H9 (cell line): ENCODE measurements around the gene NBEA. TPM values are rescaled to one million over a fixed set of nuclear protein-coding genes. Genes with fewer than 3 reads are reported as not detected.

Experiments
- DNase-seq: peaks from one replicate; pipeline ENCODE4 v3.0.0-alpha.2; 2017
- H2AFZ ChIP-seq: one replicate; pipeline ENCODE4 v1.6.1; 2013; ENCODE audit warnings: mild to moderate bottlenecking, low read length, control low read depth, moderate library complexity
- H2AK5ac ChIP-seq: 2 replicates; pipeline ENCODE4 v1.6.1; 2013; ENCODE audit warnings: low read length, control low read depth, mixed read lengths; ENCODE audit not compliant: insufficient read length
- H2BK120ac ChIP-seq: one replicate; pipeline ENCODE4 v1.6.1; 2013; ENCODE audit warnings: low read depth, mild to moderate bottlenecking, low read length, control low read depth, inconsistent platforms; ENCODE audit not compliant: poor library complexity, severe bottlenecking
- H2BK12ac ChIP-seq: 2 replicates; pipeline ENCODE4 v1.6.1; 2013; ENCODE audit warnings: low read length, control low read depth, mixed read lengths, low read depth; ENCODE audit not compliant: insufficient read length
- H2BK15ac ChIP-seq: 2 replicates; pipeline ENCODE4 v1.6.1; 2013; ENCODE audit warnings: low read depth, low read length, control low read depth
- H2BK20ac ChIP-seq: one replicate; pipeline ENCODE4 v1.6.1; 2013; ENCODE audit warnings: low read depth, mild to moderate bottlenecking, low read length, control low read depth, inconsistent platforms; ENCODE audit not compliant: poor library complexity, severe bottlenecking
- H2BK5ac ChIP-seq: 2 replicates; pipeline ENCODE4 v1.6.1; 2013; ENCODE audit warnings: low read length, control low read depth, mixed read lengths; ENCODE audit not compliant: insufficient read length
- H3K14ac ChIP-seq: 2 replicates; pipeline ENCODE4 v1.6.1; 2013; ENCODE audit warnings: low read length, control low read depth; ENCODE audit not compliant: insufficient read depth
- H3K18ac ChIP-seq: 2 replicates; pipeline ENCODE4 v1.6.1; 2013; ENCODE audit warnings: low read depth, mild to moderate bottlenecking, mixed read lengths, low read length, control low read depth; ENCODE audit not compliant: insufficient read length
- H3K23ac ChIP-seq: 2 replicates; pipeline ENCODE4 v1.6.1; 2013; ENCODE audit warnings: low read length, control low read depth, mixed read lengths, low read depth; ENCODE audit not compliant: insufficient read length
- H3K23me2 ChIP-seq: 2 replicates; pipeline ENCODE4 v1.6.1; 2013; ENCODE audit warnings: low read depth, mild to moderate bottlenecking, mixed read lengths, low read length, control low read depth; ENCODE audit not compliant: insufficient read length, poor library complexity, severe bottlenecking
- H3K27ac ChIP-seq: 2 replicates; pipeline ENCODE4 v1.5.1; 2013; ENCODE audit warnings: low read length, control low read depth, mixed read lengths, low read depth; ENCODE audit not compliant: insufficient read length
- H3K27me3 ChIP-seq: 2 replicates; pipeline ENCODE4 v1.6.1; 2013; ENCODE audit warnings: low read length, control low read depth, inconsistent platforms; ENCODE audit not compliant: insufficient read depth
- H3K4ac ChIP-seq: 2 replicates; pipeline ENCODE4 v1.6.1; 2013; ENCODE audit warnings: low read depth, mild to moderate bottlenecking, control low read depth, inconsistent platforms, low read length, moderate library complexity
- H3K4me1 ChIP-seq: 2 replicates; pipeline ENCODE4 v1.6.1; 2013; ENCODE audit warnings: low read length, control low read depth, inconsistent platforms; ENCODE audit not compliant: insufficient read depth
- H3K4me2 ChIP-seq: 2 replicates; pipeline ENCODE4 v1.6.1; 2013; ENCODE audit warnings: low read length, control low read depth, mixed read lengths; ENCODE audit not compliant: insufficient read length, insufficient read depth
- H3K56ac ChIP-seq: 2 replicates; pipeline ENCODE4 v1.6.1; 2013; ENCODE audit warnings: low read depth, mild to moderate bottlenecking, mixed read lengths, low read length, control low read depth; ENCODE audit not compliant: insufficient read length
- H3K79me1 ChIP-seq: 2 replicates; pipeline ENCODE4 v1.6.1; 2013; ENCODE audit warnings: low read depth, mild to moderate bottlenecking, moderate library complexity, low read length, control low read depth, inconsistent platforms; ENCODE audit not compliant: insufficient read depth, poor library complexity, severe bottlenecking
- H3K79me2 ChIP-seq: 2 replicates; pipeline ENCODE4 v1.6.1; 2013; ENCODE audit warnings: low read length, control low read depth, inconsistent platforms; ENCODE audit not compliant: insufficient read depth
- H3K9ac ChIP-seq: 2 replicates; pipeline ENCODE4 v1.6.1; 2013; ENCODE audit warnings: low read length, control low read depth, mixed read lengths; ENCODE audit not compliant: insufficient read length; ENCODE audit errors: extremely low read depth
- H3K9me3 ChIP-seq: one replicate; pipeline ENCODE4 v1.6.1; 2013; ENCODE audit warnings: low read depth, low read length, inconsistent platforms; ENCODE audit not compliant: control insufficient read depth
- H3T11ph ChIP-seq: one replicate; pipeline ENCODE4 v1.6.1; 2013; ENCODE audit warnings: mild to moderate bottlenecking, low read length, control low read depth, inconsistent platforms
- H4K20me1 ChIP-seq: one replicate; pipeline ENCODE4 v1.6.1; 2013; ENCODE audit not compliant: control insufficient read depth, insufficient read length, insufficient read depth
- H4K5ac ChIP-seq: 2 replicates; pipeline ENCODE4 v1.6.1; 2013; ENCODE audit warnings: low read depth, mild to moderate bottlenecking, mixed read lengths, low read length, control low read depth; ENCODE audit not compliant: insufficient read length
- H4K8ac ChIP-seq: replicated peaks from 2 replicates; pipeline ENCODE4 v1.6.1; 2013; ENCODE audit warnings: low read length, control low read depth, mixed read lengths, low read depth; ENCODE audit not compliant: insufficient read length
- H4K91ac ChIP-seq: 2 replicates; pipeline ENCODE4 v1.6.1; 2013; ENCODE audit warnings: low read depth, mild to moderate bottlenecking, moderate library complexity, mixed read lengths, low read length, control low read depth; ENCODE audit not compliant: insufficient read length
- H3K27ac Mint-ChIP-seq, 3 experiments: 2 replicates in 2 of 3; 3 replicates in 1 of 3; pipeline ENCODE4 v1.8.0; 2020 to 2021; ENCODE audit warnings: mixed read lengths in 3 of 3, mild to moderate bottlenecking in 1 of 3, moderate library complexity in 1 of 3
- H3K27me3 Mint-ChIP-seq: 2 replicates; pipeline ENCODE4 v1.8.0; 2021; ENCODE audit warnings: low read depth, mild to moderate bottlenecking, moderate library complexity, mixed read lengths
- H3K36me3 Mint-ChIP-seq, 3 experiments: 2 replicates in 2 of 3; 3 replicates in 1 of 3; pipeline ENCODE4 v1.8.0; 2020 to 2021; ENCODE audit warnings: low read depth in 3 of 3, mixed read lengths in 3 of 3; ENCODE audit not compliant: insufficient read depth in 1 of 3
- H3K4me1 Mint-ChIP-seq, 2 experiments: 2 replicates each; pipeline ENCODE4 v1.8.0; 2020; ENCODE audit warnings: mixed read lengths in 2 of 2
- H3K4me3 Mint-ChIP-seq, 2 experiments: 2 replicates in 1 of 2; 3 replicates in 1 of 2; pipeline ENCODE4 v1.8.0; 2020 to 2021; ENCODE audit warnings: mild to moderate bottlenecking in 2 of 2, mixed read lengths in 2 of 2, moderate library complexity in 1 of 2
- H3K9me3 Mint-ChIP-seq, 2 experiments: 2 replicates in 1 of 2; 3 replicates in 1 of 2; pipeline ENCODE4 v1.8.0; 2020; ENCODE audit warnings: mild to moderate bottlenecking in 2 of 2, mixed read lengths in 2 of 2, moderate library complexity in 1 of 2
- CTCF ChIP-seq: fragments of 200-600 bp; sonication (generic); conservative IDR thresholded peaks from 3 replicates; pipeline ENCODE4 v1.8.0; 2021; ENCODE audit warnings: antibody characterized with exemption, mild to moderate bottlenecking
- WGBS: extraction: QIAGEN DNeasy Blood & Tissue Kit; methylation state at CpG from one replicate; pipeline ENCODE4 v1.1.7; 2013; ENCODE audit warnings: missing lambda C conversion rate, low lambda C conversion rate, mixed read lengths; ENCODE audit not compliant: insufficient read length; ENCODE audit errors: extremely low coverage; 5-methylcytosine and 5-hydroxymethylcytosine counted together
- total RNA-seq: library from RNA; stranded (reverse); gene quantifications from 2 replicates; pipeline ENCODE4 v1.2.1, GENCODE V29; 2021

The NBEA gene
- total RNA-seq, 1 experiment from 2014 or later = 17.3 TPM

GRCh38 chr13:35592457-35592856 lies 650.4 kb downstream of the NBEA start:
- Histone ChIP-seq H4K91ac (no peak overlapping the region), H3K56ac (no peak overlapping the region), H3K4me1 (no peaks in the 10 kb centered on the region), H2BK20ac (no peak overlapping the region), H3K27me3 (no peaks in the 10 kb centered on the region), H3K23me2 (no peaks in the 10 kb centered on the region), H3T11ph (no peak overlapping the region), H3K23ac (no peak overlapping the region), H2BK12ac (no peak overlapping the region), H4K8ac (no peak overlapping the region), H3K18ac (no peak overlapping the region), H4K20me1 (no peaks in the 10 kb centered on the region), H3K27ac (no peak overlapping the region), H2BK5ac (no peak overlapping the region), H3K4ac (no peak overlapping the region), H3K14ac (no peak overlapping the region), H2AK5ac (no peak overlapping the region), H3K79me2 (no peaks in the 10 kb centered on the region), H2AFZ (no peak overlapping the region), H3K4me2 (no peak overlapping the region), H3K9ac (no peak overlapping the region), H3K79me1 (no peaks in the 10 kb centered on the region), H2BK15ac (no peak overlapping the region), H2BK120ac (no peak overlapping the region), H3K9me3 (no peaks in the 10 kb centered on the region), H4K5ac (no peak overlapping the region)
- no peak for DNase-seq
- Mint-ChIP-seq H3K27me3 (no peaks in the 10 kb centered on the region), H3K36me3 (no peaks in the 10 kb centered on the region), H3K4me3 (no peak overlapping the region), H3K9me3 (no peaks in the 10 kb centered on the region), H3K4me1 (peaks cover 16 to 17% of the 10 kb centered on the region in 2 experiments), H3K27ac (peak overlapping the region in 2 of 3 experiments; percentile 92 to 95; a peak in 5 of 7 replicates)
- TF ChIP-seq CTCF = no peak
- WGBS = no CpG with 5 or more reads among the region's 4 CpGs
